ENCODE measurements around the gene SLC2A8.

GRCh38 chr9:127430415-127430814 lies 33.4 kb downstream of the SLC2A8 start:
- no peak for TF ChIP-seq CTCF (IDR thresholded peaks at IDR 0.05 in 8 of 11, conservative IDR thresholded peaks at IDR 0.05 in 3 of 11)
- TF ChIP-seq POLR2A (IDR thresholded peaks at IDR 0.05) = no peak

All from spleen (tissue), 7 donors.